ENCODE measurements around the gene CX3CR1.

Gene CX3CR1

DNA sequence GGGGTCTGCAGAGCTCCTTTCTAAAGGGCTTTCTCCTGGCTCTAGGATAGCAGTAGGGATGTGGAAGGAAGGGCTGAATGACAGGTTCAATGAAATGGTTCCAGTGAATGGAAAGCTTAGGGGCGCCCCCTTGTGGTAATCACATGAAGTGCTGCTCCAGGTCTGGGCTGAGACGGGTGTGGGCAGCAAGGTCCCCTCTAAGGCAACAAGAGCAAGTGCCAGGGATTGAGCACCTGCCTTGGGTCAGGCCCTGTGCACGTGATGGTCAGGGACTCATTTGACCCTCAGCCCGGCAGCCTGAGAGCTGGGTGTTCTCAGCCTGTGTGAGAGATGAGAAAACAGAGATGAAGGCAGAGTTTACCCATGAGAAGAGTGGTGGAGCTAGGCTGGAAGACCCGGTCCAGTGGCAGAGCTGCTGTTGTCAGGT is 12.1 kb upstream of the CX3CR1 start:
- no peak for DNase-seq (ENCODE audit: low read depth)
- peak; percentile 97 for TF ChIP-seq CTCF (IDR thresholded peaks at IDR 0.05; ENCODE audit: low read depth, low read length, missing control alignments)
- no peak overlapping the region for H3K4me3 ChIP-seq (ENCODE audit: low read depth, low read length)

DNA sequence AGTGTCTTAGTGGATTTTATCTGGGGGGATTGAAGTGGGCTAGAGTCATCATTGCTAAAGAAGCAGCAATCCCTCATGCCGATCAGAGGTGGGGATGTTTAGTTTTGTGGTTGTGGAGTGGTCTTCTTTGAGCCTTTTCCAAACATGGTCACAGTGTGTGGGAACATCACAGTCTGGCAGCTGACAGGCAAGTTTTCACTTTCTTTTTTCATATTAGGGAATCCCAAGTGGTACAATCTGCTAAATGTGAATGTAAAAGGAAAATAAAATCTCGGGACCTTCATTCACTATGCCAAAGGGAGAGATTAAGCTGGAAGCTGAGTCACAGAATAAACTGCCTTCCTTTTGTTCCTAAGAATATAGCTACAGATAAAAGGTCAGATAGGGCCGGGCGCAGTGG is 10.4 kb upstream of the CX3CR1 start:
- no peak for TF ChIP-seq CTCF (IDR thresholded peaks at IDR 0.05; ENCODE audit: low read depth, low read length, missing control alignments)
- no peak for DNase-seq (ENCODE audit: low read depth)
- H3K4me3 ChIP-seq (ENCODE audit: low read depth, low read length): no peak overlapping the region

DNA sequence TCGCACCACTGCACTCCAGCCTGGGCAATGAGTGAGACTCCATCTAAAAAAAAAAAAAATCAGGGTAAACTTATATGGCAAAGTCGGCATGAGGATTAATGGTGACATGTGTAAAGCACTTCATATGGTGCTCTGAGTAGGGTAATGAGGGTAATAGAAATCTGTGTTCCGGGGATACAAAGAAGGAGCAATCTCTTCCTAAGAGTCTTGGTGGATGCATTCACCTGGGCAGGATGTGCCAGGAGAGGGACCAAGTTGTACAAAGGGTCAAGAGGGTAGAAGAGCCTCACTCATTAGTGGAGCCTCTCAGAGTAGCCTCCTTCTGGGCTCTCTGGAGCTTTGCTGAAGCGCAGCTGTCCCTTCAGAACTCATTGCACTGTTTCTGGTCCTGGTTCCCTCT is 9.3 kb upstream of the CX3CR1 start:
- DNase-seq (ENCODE audit: low read depth): no peak
- no peak overlapping the region for H3K4me3 ChIP-seq (ENCODE audit: low read depth, low read length)
- no peak for TF ChIP-seq CTCF (IDR thresholded peaks at IDR 0.05; ENCODE audit: low read depth, low read length, missing control alignments)

GRCh38 chr3:39288300-39288808 is 8.5 kb upstream of the CX3CR1 start:
- peak; percentile 91 for DNase-seq (ENCODE audit: low read depth)
- no peak overlapping the region for H3K4me3 ChIP-seq (ENCODE audit: low read depth, low read length)
- TF ChIP-seq CTCF (IDR thresholded peaks at IDR 0.05; ENCODE audit: low read depth, low read length, missing control alignments): peak; percentile 95

GRCh38 chr3:39287216-39288164 is 7.7 kb upstream of the CX3CR1 start:
- no peak for DNase-seq (ENCODE audit: low read depth)
- no peak for TF ChIP-seq CTCF (IDR thresholded peaks at IDR 0.05; ENCODE audit: low read depth, low read length, missing control alignments)
- H3K4me3 ChIP-seq (ENCODE audit: low read depth, low read length): no peak overlapping the region

GRCh38 chr3:39286771-39287170 is 6.9 kb upstream of the CX3CR1 start:
- no peak overlapping the region for H3K4me3 ChIP-seq (ENCODE audit: low read depth, low read length)
- TF ChIP-seq CTCF (IDR thresholded peaks at IDR 0.05; ENCODE audit: low read depth, low read length, missing control alignments): no peak
- no peak for DNase-seq (ENCODE audit: low read depth)

All from GM12864 (cell line).